NCI-H1417 (cell line): ENCODE results near the gene PHKB.
A peak's percentile ranks its signal among the peaks of the same experiment; 100 is the strongest.

Experiments used
- DNase-seq, 3 experiments: peaks; one replicate each; lab custom pipeline; 2025; lab: John Stamatoyannopoulos, UW

Gene PHKB

GRCh38 chr16:47687694-47688093 is 226.6 kb downstream of the PHKB start:
- no peak for DNase-seq

- DNase-seq, result no peak
These were observed 232.1 kb downstream of the PHKB start for GRCh38 chr16:47693226-47693625.

- DNase-seq, result no peak
These were observed 233.4 kb downstream of the PHKB start for GRCh38 chr16:47694543-47694942.

GRCh38 chr16:47695756-47696155 is 234.6 kb downstream of the PHKB start:
- DNase-seq, result no peak

GRCh38 chr16:47697826-47698225 is 236.7 kb downstream of the PHKB start:
- DNase-seq, result no peak

- no peak for DNase-seq
These were observed 238.0 kb downstream of the PHKB start for GRCh38 chr16:47699106-47699505.

GRCh38 chr16:47700857-47701587 is 239.9 kb downstream of the PHKB start:
- no peak for DNase-seq

GRCh38 chr16:47705266-47705665 is 244.1 kb downstream of the PHKB start:
- no peak for DNase-seq

- DNase-seq, result no peak
These were observed 250.7 kb downstream of the PHKB start for GRCh38 chr16:47711809-47712208.

GRCh38 chr16:47712276-47713224 is 251.4 kb downstream of the PHKB start:
- DNase-seq, result no peak

GRCh38 chr16:47713225-47713595 is 252.1 kb downstream of the PHKB start:
- DNase-seq, result no peak

- DNase-seq, result peak in 1 of 3 experiments; percentile 12
These were observed 254.4 kb downstream of the PHKB start for GRCh38 chr16:47715442-47716083.

GRCh38 chr16:47716571-47716970 is 255.4 kb downstream of the PHKB start:
- no peak for DNase-seq

- no peak for DNase-seq
These were observed 258.6 kb downstream of the PHKB start for GRCh38 chr16:47719713-47720112.

GRCh38 chr16:47721006-47721637 is 260.0 kb downstream of the PHKB start:
- no peak for DNase-seq

- DNase-seq, result no peak
These were observed 260.9 kb downstream of the PHKB start for GRCh38 chr16:47722046-47722445.

- no peak for DNase-seq
These were observed 263.1 kb downstream of the PHKB start for GRCh38 chr16:47724115-47724785.

GRCh38 chr16:47725188-47725695 is 264.1 kb downstream of the PHKB start:
- no peak for DNase-seq

- no peak for DNase-seq
These were observed 265.0 kb downstream of the PHKB start for GRCh38 chr16:47726031-47726675.

- no peak for DNase-seq
These were observed 266.0 kb downstream of the PHKB start for GRCh38 chr16:47727131-47727530.

- DNase-seq, result peak in 1 of 3 experiments; percentile 8
These were observed 267.1 kb downstream of the PHKB start for GRCh38 chr16:47728205-47728604.
